ENCODE results near the gene CAPS. TPM values are rescaled to one million over a fixed set of nuclear protein-coding genes. Genes with fewer than 3 reads are reported as not detected.

CAPS gene
- total RNA-seq, 1 donor from 2014 or later = 7.0 TPM

DNA sequence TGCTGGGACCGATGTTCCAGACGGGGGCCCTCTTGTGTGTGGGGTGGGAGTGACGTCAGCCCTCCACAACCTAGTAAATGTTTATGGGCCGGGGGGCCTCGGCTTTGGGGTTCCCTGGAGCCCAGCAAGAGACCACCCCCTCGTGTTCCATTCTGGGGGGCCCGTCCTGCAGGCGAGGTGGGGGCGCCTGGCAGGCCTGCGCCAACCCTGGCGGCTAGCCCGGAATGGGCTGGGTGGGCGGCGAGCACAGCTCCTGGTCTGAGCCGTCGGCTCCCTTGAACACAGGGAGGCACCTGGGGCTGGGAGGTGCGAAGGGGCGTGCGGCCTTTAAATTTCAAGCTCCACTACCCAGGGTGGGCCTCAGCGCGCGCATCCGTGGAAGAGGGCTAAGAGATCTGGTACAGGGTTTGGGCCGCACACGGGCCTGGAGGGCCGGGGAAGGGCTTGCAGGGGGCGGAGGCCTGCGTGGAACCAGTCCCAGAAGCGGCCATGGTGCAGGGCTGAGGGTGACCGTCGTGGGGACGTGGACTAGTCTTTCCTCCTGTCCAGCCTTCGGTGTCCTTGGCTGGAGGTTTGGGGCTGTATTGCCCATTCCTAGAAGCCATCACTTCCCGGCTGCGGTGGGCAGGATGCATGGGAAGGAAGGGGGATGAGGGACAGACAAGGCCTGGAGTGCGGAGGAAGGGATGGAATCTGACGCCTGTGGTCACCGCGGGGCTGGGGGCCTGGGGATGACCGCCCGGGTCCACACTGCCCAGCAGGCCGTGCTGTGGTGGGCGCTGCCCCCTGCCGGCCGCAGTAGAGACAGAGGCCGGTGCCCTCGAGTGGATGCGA, 21.9 kb upstream of the CAPS start:
- no peak for DNase-seq

DNA sequence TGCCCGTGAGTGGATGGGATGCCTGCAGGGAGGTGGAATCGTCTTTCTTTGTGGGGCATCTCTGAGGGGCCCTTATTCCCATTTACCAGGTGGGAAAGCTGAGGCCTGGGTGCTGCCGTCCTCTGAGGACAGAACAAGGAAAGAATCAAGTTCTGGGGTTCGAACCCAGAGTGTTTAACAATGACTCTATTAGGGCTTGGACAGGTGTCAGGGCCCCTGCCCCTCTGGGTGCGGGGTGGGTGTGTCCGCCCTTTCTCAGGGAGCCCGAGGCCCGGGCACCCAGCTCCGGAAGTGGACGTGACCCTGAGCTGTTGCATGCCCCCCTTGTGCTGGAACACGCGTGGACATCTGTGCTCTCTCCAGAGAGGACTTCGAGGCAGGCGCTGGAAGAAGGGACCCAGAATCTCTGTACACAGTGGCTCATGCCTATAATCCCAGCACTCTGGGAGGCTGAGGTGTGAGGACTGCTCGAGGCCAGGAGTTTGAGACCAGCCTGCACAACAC, 21.2 kb upstream of the CAPS start:
- no peak for DNase-seq

DNA sequence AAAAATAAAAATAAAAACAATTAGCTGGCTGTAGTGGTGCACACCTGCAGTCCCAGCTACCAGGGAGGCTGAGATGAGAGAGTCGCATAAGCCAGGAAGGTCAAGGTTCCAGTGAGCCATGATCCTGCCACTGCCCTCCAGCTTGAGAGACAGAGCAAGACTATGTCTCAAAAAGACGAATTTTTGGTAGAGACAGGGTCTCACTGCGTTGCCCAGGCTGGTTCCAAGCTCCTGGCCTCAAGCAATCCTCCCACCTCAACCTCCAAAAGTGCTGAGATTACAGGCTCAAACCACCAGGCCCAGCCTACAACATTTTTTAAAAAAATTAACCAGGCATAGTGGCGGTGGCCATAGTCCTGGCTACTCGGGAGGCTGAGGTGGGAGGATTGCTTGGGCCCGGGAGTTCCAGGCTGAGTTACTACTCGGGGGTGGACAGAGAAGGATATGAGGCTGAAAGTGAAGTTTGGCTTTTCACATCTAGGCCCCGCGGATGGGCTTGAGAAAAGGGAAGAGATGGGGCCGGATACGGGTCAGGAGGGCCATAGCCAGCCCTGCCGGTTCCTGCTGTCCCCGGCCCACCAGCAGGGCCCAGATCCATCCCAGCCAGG, 20.7 kb upstream of the CAPS start:
- no peak for DNase-seq

DNA sequence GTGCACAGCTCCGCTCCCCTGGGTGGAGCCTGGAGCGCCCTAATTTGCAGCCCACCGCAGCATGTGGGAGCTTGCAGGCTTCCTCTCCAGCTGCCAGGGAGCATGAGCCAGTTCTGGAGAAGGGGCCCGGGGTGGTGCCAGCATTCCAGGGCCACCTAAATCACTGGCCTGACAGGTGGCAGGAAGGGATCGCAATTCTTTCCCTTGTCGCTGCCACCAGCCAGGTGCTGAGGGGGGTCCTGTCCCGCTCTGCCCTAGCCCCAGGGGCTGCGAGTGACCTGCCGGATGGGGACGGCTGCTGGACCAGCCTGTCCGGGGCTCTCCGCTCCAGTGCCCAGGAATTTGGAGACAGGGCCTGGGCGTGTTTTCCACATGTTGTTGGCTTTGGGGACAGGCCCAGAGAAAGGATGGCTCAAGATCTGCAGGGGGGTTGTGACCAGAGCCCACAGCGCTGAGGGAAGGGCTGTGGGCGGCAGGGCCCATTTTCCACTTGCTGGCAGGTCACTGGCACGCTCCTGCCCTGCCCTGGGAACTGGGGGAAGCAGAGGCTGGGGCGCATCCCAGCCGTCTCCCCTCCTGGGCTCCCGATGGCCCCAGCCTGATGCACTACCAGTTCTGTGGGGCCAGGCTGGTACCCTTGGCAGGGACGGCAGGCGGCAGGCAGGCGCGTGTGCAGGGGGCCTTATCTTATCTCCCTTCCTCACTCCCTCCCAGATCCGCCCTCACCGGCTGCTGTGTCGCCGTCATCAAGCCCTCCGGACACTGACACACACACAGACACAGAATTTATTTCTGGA, 19.9 kb upstream of the CAPS start:
- DNase-seq = no peak

DNA sequence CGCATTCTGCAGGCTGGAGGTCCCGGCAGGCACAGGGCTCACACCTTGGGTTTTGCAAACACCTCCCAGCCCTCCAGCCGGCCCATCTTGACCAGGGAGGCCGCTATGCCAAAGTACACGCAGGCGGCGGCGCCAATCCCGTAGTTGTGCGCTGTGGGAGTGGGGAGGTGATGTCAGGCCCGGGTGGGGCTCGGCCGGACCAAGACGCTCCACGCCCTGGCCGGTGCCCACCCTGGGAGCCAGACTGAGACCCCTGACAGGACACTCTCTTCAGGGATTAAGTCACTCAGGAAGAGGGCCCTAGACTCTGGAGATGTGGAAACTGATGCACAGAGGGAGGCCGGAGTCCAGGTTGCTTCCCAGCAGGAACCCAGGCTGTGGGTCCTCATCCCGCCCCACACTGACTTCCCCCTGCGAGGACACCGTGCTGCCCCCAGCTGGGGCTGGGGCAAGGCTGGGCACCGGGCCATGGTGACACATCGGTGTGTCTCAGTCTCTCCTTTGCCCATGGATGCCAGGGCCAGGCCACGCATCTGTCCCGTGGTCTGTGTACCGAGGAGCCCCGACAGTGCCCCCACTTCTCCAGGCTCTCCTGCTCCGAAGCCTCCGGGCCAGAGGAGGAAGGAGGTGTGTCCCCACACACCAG, 19.2 kb upstream of the CAPS start:
- DNase-seq = no peak

DNA sequence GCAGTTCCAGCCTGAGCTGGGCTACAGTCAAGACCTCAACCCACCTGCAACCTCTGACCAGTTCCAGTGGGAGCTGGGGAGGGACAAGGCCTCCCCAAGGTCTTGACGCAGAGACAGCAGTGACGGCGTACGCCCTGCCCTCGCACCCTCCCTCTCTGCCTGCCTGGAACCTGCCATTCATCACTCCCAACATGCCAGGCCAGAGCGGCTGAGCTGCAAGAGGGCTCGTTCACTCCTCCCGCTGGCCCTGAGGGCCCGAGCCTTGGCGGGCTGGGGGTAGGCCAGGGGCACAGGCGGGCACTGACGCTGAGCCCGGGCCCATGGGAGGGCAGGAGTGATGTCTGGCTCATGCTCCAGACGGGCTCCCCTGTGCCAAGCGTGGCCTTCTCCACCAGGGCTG, 18.6 kb upstream of the CAPS start:
- DNase-seq = no peak

DNA sequence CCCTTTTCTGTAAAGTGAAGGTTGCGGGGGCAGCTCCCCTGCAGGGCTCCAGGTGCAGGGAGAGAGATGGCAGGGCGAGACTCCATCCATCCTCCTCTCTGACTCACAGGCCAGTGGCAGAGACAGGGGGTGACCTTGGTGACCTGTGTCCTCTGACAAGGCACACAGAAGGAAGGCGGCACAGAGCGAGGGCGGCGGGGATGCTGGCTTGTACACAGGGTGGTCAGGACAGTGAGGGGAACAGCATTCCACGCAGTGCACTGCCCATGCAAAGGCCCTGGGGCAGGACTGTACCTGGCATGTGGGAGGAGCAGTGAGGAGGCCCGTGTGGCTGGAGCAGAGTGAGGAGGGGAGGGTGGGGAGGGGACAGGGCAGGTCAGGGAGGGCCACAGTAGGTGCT, 18.2 kb upstream of the CAPS start:
- no peak for DNase-seq

DNA sequence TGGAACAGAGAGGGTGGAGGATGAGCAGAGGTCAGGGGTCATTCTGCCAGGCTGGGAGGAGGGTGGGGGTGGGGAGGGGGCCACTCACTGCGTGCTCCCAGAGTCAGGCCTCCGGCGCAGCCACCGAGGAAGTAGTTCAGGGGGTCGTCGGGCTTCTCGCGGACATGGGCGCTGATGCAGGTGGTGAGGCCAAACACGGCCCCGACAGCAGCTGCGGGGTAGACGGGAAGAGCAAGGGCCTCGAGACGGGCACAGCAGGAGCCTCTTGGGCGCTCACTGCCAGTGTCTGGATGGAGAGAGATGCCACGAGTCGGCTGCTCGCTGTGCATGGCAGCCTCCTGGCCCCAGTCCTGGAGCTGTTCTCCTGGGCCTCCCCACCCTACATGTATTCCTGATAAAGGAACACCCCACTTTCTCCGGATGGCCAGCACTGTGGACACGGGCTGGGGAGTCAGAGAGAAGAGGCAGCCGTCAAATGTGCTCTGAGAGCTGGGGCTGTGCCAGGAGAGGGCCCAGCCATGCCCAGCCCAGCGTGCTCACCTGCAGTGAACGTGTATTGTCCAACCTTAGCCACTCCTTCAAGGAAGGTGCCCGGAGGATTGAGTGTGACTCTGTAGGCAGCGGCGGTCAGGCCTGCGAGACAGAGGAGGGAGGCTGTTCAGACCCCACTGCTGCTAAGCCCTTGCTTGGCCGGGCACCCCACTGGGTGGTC, 17.5 kb upstream of the CAPS start:
- DNase-seq = no peak

DNA sequence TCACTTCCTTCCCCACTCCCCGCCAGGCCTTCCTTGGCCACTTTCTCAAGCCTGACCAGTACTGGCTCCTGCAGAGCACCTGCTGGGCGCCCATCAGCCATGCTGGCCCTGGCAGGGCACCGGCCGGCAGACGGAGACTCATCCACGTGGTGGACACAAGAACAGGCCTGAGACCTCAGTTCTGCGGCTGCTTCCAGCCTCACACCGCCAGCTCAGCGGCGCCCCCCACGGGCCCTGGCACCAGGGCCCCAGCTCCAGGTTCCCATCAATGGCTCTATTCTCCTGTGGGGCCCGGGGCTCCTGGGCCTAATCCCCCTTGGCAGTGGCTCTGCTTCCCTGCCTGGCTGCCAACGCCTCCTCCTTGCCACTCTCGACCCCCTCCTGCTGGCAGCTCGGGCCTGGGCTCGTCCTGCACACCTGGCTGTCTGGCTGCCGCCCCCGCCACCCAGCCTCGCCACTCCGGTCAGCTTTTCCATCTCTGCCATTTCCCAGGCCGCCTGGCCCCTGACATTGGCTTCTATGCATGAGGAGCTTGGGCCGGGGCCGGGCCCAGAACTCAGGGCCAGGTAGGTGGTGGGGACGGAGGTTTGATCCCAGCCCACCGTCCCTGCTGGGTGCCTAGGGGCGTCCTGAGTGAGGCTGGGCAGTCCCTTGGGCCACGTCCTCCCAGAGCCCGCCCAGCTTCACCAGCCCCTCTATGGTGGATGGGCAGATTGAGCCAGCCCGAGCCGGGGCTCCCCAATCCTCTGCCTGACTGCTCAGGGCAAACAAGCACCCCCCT, 16.7 kb upstream of the CAPS start:
- no peak for DNase-seq

DNA sequence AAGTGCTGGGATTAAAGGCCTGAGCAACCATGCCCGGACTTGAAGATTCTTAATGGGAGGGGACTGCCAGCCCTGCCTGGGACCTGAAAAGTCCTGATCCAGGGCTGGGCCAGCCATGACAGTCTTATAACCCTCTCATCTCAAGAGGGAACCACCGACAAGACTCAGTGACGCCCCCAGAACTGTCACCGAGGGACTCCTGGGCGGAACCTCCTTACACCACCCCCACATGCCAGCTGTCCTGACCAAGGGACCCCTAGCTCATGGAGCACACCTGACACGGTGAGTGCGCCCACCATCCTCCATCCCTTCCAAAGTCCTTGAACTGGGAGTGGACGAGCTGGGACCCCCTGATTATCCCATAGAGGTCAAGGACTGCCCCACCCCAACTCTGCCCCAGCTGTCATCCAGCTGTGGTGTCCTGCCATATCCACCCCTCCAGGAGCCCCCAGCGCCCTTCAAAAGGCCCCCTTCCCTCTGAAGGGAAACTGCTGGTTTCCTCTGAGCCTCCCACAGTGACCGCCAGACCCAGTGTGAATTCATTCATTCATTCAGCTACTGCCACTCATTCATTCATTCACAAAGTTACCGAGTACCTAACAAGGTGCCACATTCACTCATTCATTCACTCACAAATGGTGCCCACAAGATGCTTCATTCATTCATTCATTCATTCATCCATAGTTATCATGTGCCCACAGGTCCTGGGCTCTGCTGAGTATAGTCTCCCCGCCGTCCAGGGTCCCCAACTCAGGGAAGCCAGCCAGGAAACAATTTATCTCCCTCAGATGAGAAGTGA, 14.1 kb upstream of the CAPS start:
- DNase-seq = no peak

DNA sequence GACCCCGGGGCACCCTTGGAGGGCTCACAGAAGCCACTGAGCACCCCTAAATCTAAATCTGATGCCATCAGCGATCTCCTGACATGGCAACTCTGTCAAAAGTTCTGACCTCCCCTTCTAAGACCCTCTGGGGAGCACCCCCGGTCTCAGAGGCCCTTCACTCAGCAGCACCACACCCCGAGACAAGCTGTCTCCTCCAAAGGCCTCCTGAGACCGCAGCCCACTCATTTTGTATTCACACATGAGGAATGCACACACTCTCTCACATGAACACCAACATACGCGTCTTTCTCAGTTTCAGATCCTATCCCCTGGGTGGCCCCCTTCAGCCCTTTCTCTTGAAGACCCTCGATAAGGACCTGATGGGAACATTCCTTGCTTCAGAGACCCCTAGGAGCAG, 13.1 kb upstream of the CAPS start:
- no peak for DNase-seq

DNA sequence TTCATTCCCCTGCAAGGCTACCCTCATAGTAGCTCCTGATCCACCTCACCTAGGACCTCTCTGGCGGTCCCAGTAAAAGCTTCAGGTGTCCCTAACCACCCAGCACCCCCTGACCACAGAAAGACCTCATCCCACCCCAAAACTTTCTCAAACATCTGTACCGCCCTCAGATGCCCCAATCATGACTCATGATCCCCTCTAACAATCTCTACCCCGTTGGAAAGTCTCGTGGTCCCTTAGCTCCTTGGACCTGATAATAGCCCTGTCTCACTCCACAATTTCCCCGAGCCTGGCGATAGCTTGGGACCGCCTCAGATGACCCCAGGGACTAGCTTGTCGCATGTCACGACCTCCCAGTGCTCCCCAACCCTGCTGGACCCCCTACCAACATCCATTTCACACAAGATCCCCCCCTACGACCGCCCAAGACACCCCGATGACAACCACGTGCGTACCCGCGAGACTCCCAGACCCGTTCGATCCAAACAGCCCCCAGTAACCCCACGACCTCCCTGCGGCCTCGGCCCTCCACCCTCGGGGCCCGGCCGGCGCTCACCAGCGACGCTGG, 10.9 kb upstream of the CAPS start:
- DNase-seq = no peak

DNA sequence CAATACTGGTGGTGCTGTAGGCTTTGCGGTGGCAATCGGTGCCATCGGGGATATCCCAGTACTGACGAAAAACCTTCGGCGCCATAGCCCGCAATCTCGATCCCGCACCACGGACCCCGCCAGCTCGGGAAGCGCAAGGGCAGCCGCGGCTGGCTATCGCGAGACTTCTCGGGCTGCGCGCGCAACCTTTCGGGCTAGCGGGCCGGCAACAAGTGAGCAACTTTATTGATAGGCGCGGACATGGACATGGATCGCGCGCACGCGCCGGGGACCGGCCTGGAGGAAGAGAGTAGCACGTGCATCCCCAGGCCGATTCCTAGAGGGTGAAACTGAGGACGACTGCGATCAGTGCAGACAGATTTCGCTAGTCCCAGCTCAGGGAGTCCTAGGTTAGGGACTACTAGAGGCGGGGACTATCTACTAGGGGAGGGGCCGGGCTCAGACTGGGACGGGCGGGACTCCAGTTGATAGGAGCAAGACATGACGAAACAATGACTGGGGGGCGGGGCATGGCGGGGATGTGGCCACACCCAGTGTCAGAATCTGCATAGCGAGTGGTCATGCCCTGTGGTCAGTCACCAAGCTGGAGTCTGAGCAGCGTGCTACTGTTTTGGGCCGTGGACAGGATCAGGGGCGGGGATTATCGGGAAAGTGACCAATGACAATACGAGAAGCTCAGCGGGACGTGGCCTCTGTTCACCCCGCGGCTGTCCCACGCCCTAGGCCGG, 10.3 kb upstream of the CAPS start, which contains the start of gene NDUFA11:
TSS of gene NDUFA11 (minus strand) at position 167 of the 728 bp plus-strand sequence. CDS start at position 85, 82 bp downstream.
- peak; percentile 99 for DNase-seq

DNA sequence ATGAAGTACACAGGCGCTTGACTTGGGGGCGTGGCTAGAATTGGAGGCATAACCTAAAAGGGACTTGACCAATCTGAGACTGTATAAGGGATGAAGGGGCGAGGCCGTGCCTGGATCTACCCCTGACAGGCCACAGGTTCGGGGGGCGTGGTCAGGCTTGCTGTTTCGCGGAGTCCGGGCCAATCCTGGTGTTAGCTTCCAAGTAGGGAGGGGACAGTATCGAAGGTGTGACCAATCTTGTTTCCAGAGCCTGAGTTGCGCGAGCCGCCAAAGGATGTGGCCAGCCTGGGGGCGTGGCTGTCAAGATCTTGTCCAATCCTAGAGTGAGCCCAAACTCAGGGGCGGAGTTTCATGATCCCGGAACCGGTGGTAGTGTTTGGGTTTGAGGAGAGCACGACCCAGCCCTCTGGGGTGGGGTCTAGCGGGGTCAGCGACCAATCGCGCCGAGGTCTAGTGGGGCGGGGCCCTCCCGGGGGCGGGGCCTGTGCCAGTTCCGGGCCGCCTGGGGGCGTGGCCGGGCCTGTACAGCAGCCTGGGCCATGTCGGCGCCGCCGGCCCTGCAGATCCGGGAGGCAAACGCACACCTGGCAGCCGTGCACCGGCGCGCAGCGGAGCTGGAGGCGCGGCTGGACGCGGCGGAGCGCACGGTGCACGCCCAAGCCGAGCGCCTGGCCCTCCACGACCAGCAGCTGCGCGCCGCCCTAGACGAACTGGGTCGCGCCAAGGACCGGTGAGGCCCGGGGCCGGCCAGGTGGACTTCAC, 9.5 kb upstream of the CAPS start, which contains the start of gene VMAC:
TSS of gene VMAC (plus strand) at position 521 of the 762 bp plus-strand sequence. CDS start at position 540, 19 bp downstream.
- peak; percentile 99 for DNase-seq

DNA sequence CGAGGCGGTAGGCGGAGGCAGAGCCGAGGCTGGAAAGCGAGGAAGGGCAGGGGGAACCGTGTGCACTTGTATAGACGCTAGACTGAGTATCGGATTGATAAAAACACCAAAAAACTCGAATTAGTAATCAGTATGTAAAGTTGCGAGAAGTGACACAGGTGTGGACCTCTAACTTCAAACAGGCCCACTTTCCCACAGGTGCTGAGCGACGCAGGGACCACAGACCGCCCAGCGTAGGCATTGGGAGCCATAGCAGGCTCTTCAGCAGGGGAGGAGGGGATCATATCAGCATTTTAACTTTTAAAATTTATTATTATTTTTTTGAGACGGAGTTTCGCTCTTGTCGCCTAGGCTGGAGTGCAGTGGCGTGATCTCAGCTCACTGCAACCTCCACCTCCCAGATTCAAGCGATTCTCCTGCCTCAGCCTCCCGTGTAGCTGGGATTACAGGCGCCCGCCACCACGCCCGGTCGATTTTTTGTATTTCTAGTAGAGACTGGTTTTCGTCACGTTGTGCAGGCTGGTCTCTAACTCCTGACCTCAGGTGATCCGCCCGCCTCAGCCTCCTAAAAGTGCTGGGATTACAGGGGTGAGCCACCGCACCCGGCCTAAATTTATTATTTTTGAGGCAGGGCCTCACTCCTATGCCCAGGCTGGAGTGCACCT, 8.8 kb upstream of the CAPS start:
- no peak for DNase-seq

DNA sequence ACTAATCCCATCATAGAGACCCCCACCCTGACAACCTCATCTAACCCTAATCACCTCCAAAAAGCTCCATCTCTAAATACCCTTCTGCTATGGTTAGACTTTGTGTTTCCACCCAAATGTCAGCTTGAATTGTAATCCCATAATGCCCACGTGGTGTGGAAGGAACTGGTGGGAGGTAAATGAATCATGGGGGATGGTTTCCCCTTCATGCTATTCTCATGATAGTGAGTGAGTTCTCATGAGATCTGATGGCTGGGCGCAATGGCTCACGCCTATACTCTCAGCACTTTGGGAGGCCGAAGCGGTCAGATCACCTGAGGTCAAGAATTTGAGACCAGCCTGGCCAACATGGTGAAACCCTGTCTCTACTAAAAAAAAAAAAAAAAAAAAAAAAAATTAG, 6.8 kb upstream of the CAPS start:
- no peak for DNase-seq

DNA sequence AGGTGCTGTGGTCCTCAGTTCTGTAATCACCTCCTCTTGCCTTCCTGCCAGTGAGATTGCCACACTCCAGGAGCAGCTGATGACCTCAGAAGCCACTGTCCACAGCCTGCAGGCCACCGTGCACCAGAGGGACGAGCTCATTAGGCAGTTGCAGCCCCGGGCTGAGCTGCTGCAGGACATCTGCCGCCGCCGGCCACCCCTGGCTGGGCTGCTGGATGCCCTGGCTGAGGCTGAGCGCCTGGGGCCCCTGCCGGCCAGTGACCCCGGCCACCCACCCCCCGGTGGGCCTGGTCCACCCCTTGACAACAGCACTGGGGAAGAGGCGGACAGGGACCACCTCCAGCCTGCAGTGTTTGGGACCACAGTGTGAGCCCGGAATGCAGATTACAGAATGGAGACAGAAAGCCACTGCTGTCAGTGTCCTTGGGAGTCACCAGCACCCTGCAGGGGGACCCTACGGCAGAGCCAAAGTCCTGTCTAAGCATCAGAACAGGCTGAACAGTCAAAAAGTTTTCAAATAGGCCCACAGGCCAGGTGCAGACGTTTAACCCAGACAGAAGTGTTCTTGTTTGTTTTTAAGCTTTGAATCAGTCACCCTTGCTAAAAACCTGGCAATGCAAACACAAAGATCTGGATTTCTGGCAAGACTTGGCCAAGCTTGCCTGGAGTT, 5.1 kb upstream of the CAPS start:
- no peak for DNase-seq
